ENCODE data around the gene MAP7D2.
"Not testable (repeated sequence)": the region's sequence is repeated elsewhere in the genome, so short reads cannot be mapped to it uniquely, and the experiment has no call there.

MAP7D2 gene

DNA sequence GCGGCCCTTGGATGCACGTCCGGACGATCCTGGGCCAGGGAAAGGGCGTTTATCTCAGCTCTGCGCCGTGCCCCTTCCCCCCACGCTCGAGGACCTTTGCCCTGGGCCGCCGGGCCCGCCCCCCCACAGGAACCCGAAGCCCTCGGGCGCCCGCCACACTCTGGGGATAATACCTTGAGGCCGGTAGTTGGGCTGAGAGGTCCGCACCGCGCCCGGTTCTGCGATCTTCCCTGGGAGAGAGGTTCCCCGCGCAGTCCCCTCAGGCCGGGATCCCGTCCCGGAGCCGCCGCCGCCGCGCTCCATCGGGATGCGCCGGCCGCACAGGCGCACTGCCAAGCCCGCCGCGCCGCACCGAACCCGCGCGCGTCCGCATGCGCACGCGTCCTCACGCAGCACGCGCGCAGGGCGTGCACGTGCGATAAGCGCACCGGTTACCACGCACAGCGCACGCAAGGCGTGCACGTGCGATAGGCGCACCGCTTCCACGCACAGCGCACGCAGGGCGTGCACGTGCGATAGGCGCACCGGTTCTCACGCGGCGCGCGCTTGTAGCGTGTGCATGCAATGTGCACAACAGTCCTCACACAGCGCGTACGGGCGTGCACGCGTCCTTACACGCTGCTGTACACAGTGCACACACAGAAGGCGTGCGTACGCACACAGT lies at the start of gene MAP7D2:
TSS of gene MAP7D2 (minus strand) at position 331 of the 664 bp plus-strand sequence. CDS start at position 303, 28 bp downstream.
- no peak for DNase-seq (ENCODE audit: low read depth)

DNA sequence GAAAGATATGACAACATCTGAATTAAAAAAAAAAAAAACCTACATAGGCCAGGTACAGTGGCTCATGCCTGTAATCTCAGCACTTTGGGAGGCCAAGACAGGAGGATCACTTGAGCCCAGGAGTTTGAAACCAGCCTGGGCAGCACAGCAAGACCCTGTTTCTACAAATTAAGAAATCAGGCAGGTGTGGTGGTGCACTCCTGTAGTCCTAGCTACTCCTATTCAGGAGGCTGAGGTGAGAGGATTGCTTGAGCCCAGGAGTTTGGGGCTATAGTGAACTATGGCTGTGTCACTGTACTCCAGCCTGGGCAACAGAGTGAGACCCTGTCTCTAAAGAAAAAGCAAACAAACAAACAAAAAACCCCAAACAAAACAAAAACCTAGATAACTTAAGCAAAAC lies 45.8 kb upstream of the MAP7D2 start:
- DNase-seq (ENCODE audit: low read depth), result not testable (repeated sequence)

DNA sequence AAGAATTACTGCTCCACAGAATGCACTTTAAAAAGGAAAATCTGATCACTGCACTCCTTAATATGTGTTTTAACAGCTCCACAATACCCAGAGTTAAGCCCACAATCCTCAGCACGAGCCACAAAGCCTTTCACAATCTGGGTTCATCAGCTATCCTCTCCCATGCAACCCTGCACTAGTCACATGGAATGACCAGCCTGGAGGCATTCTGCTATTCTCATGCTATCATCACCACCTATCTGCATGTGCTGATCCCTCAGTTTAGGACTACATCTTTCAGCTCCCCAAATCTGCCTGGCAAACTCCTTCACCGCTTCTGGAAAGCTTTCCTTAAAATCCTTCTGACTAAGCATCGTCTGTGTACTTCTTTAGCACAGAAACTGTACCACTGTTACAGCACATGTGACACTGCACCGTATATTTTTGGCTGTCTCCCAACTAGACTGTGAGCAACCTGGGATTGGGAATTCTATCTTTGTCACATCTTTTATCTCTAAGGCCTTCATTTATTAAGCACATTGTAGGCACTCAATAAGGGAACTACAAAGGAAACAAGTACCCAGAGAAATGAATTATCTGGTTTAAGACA lies 43.2 kb upstream of the MAP7D2 start:
- no peak for DNase-seq (ENCODE audit: low read depth)

DNA sequence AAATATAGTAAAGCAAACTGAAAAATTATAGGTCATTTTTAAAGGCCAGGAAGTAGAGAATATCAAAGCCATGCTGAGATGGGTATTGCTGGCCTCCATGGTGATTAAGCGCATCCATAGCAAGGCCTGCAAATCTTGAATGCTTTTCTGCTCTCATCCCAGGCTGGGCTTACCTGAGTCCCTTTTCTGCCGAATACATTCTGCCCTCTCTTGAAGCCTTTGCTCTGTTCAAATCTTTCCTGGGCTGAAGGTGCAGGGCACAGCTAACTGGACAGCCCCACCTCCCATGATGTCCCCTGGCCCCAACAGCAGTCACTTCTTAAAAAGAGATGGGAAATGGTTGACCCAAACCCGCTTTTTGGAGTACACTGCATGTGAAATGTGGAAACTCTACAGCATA lies 35.0 kb upstream of the MAP7D2 start:
- no peak for DNase-seq (ENCODE audit: low read depth)

DNA sequence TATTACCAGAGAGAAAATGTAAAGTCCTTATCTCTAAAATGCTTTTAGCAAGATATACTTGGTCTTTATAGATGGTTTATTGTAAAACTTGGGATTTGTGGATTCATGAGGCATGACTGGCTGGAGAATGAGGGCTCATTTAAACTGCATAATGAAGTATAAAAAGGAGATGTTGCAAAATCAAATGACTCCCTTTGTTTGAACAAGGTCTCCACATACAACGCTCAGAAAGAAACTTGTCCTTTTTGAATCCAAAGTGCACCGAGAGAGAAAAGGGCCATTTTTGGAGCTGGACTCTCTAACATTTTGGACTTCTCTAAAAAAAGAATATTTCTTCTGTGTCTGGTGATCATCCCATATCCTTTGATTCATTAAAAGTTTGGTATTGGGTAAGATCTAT lies 32.6 kb upstream of the MAP7D2 start:
- no peak for DNase-seq (ENCODE audit: low read depth)

DNA sequence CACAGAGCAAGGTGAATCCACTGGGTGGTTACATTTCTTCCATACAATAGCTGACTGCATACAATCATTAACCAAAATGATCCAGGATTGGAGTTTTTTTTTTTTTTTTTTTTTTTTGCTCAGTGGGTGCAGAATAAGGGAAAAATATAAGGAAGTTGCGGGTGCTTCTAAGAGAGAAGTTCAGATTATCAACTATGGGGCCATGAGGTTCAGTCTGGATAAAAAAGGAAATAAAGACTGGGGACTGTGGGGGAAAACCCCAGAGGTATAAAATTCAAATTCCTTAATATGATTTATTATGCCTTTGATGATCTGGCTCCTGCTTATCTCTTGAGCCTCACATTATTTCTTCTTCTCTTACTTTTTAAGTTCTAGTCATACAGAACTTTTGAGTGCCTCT lies 30.9 kb upstream of the MAP7D2 start:
- DNase-seq (ENCODE audit: low read depth), result no peak

DNA sequence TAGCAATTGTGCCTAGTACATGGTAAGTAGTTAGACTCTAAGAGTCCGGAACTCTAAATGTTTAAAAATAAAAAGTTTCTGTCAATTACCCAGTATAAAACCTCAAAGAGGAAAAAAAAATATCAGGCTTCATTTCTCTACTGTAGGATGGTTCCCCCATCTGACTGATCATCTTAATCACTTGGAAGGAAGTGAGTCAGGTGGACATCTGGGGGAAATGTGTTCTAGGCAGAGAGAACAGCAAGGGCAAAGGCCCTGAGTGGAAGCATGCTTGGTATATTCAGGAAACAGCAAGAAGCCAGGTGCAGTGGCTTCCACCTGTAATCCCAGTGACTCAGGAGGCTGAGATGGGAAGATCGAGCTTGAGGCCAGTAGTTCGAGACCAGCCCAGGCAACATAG lies 27.8 kb upstream of the MAP7D2 start:
- DNase-seq (ENCODE audit: low read depth), result no peak

DNA sequence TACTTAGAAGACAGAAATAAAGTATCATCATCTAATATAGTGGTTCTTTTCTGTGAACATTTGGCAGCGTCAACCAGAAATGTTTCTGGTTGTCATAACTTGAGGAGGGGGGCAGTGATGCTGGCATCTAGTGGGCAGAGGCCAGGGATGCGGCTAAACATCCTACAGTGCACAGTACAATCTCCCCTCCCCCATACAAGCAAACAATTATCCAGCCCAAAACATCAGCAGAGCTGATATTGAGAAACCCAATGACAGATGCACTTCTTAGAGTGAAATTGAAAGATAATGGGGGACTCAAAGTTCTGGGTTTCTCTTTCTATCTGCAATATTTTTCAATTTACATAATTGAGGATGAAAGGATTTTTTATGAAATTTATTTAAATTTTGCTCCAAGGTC lies 26.9 kb upstream of the MAP7D2 start:
- no peak for DNase-seq (ENCODE audit: low read depth)

DNA sequence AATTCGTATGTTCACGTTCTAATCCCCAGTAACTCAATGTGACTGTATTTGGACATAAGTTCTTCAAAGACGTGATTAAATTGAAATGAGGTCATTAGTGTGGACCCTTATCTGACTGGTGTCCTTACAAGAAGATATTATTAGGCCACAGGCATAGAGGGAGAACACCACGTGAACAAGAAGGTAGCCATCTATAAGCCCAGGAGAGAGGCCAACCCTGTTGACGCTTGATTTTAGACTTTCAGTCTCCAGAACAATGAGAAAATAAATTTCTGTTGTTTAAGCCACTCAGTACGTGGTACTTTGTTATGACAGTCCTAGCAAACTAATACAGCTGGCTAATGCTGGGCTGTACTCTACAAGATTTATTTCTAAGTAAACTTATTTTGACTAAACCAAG lies 26.4 kb upstream of the MAP7D2 start:
- no peak for DNase-seq (ENCODE audit: low read depth)

DNA sequence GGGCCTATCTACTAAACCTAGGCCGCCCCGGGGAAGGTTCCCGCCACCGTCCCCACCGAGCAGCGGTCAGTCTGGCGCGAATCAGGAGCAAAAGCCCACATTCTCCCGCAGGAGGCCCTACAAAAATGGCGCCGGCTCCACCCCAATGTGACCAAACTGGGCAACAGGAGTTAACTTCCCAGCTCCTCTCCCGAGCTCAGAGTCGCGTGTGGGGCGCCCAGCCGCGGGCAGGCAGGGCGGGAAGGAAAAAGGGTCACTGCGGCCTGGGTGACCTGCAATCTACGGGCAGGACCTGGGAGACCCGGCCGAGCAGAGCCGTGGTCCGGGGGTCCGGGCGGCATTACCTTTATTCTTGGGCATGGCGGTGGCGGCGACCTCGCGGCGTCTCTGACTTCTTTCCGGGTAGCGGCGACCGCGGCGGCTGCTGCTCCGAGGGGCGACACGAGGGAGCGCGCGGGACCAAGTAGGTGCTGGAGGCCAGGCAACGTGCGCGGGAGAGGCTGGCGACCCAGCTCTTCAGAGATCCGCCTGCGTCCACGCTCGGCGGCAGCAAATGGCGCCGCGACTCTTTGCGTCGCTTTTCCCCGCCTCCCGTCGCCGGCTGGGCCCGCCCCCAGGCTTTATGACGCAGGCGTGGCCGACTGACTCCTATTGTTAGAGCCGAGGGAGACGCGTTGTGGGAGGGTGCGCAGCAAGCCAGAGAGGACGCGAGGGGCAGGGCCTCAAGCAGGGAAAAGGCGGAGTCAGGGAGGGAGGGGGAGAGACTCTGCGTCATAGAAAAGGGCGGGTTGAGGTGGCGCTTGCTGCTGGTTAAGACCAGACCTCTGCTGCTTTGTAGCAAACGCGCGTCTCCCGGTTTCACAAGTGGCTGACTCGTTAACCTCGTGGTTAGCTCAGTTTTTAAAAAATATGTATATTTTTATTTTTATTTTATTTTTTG lies 24.8 kb upstream of the MAP7D2 start, which contains the start of gene EIF1AX:
TSS of gene EIF1AX (minus strand) at position 558 of the 940 bp plus-strand sequence. CDS start at position 360, 198 bp downstream.
- DNase-seq (ENCODE audit: low read depth), result peak; percentile 98

DNA sequence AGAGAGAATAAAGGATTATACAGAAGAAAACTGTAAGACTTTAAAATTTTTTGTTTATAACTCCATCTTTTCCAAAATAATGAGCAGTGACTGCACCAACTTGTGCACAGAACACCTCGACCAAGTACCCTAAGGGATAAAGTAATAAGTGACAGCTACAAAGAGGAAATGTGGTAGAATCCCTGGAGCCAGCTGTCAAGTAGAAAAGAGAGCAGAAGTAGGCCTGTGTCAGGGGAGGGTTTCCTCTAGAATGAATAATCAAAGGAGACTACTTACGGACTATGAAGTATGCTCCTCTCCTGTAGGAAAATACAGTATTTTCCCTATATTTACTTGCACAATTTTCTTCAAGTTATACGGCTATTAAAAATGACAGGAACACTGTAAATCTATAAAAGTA lies 23.7 kb upstream of the MAP7D2 start:
- DNase-seq (ENCODE audit: low read depth), result no peak

DNA sequence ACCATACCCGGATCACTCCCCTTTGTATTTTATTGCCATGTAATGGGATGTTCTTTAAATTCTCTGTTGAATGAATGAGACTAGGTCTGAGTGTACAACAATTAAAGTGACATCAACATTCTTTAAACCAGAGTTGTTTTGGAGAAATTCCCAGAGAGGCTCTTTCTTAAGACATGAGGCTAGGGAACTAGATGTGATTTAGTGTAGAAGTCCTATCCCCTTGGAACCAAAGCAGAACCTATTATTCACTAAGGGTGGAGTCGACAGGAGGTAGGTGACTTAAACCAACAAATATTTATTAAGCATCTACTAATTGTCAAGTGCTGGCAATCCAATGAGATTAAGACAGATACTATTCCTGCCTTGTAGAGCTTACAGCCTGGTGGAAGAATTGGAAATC lies 23.3 kb upstream of the MAP7D2 start:
- DNase-seq (ENCODE audit: low read depth), result no peak

DNA sequence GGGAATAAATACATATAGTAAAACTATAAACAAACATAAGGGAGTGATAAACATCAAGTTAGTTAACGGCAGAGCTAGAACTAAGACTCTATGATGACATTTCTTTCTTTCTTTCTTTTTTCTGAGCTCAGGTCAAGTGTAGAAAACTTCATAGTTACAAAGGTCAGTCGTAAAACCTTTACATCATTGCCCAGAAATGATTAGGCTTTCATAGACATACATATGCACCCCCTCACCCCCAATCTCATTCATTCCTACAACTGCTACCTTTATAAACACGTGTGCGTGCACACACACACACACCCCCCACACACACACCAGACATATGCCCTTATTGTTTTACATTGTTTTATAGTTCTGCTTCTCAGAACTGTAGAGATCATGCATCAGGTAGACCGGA lies 19.2 kb upstream of the MAP7D2 start:
- DNase-seq (ENCODE audit: low read depth), result no peak

DNA sequence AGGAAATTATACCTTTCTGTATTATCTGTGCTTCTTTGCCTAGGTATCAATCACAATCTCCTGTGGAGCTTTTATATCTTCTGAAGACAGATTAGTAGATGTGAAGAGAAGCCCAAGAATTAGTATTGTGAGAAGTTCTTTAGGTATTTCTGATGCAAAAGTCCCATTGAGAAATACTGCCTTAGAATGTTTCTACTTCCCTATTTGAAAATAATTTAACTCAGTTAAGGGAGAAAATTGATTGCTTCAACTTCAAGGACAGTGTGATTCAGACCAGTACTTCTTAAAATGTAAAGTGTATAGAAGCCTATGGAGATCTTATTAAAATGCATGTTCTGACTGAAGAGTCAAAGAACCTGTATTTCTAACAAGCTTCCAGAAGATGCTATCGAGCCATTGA lies 16.0 kb upstream of the MAP7D2 start:
- DNase-seq (ENCODE audit: low read depth), result no peak

DNA sequence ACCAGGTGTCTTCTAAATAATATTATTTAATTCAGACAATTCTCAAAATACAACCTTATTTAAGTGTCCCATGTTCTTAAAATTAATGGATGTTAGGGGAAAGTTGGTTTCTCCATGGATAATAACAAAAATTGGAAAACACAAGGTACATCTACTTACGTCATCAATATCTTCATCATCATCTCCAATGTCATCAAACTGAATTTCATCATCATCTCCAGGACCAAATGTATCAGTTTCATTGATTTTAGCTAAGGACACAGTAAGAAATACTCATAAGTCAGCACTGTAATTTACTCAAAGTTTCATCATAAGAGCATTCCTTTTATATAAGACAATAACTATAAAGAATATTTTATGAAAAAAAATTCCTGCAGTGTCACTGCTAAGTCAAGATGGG lies 13.7 kb upstream of the MAP7D2 start:
- no peak for DNase-seq (ENCODE audit: low read depth)

DNA sequence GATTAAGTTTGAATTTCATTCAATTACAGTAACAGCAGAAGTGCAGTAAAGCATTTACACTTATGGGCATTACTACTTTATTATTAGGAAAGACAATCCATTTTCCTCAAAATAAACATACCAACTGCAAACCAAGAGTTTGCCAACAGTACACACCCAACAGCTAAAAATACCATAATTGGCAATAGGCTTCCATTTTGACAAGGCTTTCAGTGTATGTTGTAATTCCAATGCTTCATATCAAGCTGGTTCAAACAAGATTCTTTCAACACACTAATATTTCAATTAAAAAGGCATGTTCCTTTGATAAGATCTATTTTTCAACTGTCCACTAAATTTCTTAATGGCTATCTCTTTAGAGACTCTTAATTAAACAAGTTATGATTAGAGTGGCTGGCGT lies 12.8 kb upstream of the MAP7D2 start:
- no peak for DNase-seq (ENCODE audit: low read depth)

DNA sequence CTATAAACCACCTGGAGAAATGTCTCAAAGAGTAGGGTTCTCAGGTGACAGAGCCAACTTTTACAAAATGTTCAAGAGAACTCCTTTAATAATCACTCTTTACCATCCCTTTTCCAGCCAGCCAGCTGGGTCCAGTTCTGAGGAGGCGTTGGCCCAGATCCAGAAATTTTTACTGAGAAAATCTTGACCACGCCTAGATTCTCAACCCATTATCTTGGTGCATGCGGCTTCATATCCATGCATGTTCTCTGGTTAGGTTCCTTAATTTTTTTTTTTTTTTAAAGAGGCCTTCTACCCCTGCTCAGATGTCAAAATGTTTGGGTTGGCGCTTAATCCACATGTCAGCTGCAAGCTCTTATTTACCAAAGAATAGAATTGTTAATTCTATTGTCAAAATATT lies 12.0 kb upstream of the MAP7D2 start:
- no peak for DNase-seq (ENCODE audit: low read depth)

DNA sequence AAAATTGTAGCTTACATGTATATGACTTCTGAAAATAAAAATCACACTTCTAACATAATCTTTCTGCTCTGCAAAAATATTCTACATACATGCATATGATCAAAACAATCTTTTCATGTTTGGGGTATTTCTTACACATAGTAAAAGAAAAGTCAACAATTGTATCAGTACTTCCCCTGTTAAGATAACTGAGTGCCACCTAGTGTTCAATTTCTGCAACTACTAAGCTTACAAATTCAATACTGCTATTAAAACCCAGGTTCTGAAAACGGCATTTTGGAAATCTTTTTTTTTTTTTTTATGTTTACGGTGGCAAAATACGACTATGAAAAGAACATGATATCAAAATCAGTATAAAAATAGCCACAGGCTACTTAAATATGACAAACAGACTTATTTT lies 10.7 kb upstream of the MAP7D2 start:
- DNase-seq (ENCODE audit: low read depth), result not testable (repeated sequence)

DNA sequence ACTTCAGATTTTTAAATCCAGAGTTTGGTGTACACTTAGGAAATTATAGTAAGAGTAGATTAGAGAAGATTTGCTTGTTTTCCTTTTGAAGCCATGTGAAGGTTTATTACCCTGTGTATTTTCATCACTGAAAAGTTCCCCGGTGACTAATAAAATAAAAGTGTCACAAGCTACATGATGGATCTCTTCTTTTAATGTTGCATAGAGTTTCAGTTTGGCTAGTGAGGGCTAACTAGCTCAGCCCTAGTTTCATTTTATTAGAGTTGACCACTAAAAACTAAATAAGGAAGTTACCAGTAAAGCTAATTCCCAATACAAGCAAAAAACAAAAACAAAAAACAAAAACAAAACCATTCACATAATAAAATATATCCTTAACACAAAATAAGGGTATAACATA lies 10.1 kb upstream of the MAP7D2 start:
- DNase-seq (ENCODE audit: low read depth), result not testable (repeated sequence)

DNA sequence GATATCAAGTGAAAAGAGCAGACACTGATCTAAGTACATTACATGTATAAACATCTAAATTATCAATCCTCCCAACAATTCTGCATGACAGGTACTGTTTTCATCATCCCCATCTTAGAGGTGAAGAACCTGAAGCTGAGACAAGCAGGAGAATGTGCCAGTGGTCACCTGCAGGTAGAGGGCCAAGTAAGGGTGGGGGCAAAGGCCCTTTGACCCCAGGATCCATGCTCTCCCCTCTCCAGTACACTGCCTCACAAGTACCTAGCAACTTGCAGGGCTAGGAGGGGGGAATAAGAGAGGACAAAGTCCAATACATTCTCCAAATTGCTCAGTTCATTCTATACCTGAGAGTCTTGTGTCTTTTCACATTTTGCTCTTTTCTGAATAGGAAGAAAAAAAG lies 8.3 kb upstream of the MAP7D2 start:
- no peak for DNase-seq (ENCODE audit: low read depth)

DNA sequence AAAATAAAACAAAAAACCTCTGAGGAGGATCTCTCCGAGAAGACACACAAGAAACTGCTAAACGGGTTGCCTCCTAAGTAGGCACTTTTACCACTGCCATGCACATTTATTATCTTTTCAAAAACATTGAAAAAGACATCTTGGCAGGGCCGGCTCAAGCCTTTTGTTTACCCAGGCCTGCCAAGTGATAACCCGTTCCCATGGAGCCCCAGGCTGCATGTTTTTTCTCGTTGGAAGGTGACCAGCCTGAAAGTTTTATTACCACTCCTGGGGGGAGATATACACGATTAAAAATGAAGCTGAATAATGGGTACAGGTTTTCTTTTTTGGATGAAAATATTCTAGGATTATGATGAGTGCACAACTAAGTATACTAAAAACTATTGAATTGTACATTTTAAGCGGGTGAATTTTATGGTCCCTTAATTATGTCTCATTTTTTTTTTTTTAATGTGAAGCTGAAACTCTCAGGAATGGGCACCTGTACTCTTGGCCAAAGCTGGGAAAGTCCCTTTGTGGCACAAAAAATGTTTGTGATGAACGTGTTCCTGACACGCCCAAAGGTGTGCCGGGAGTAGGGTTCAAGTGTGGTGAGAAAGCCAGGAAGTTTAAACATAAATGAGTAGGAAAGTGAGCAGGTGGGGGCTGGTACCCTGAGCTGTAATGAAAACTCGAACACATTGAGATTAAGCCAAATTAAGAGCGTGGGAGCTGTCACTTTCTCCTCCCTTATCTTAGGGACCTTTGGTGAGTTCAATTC lies 1.5 kb upstream of the MAP7D2 start:
- DNase-seq (ENCODE audit: low read depth), result no peak

DNA sequence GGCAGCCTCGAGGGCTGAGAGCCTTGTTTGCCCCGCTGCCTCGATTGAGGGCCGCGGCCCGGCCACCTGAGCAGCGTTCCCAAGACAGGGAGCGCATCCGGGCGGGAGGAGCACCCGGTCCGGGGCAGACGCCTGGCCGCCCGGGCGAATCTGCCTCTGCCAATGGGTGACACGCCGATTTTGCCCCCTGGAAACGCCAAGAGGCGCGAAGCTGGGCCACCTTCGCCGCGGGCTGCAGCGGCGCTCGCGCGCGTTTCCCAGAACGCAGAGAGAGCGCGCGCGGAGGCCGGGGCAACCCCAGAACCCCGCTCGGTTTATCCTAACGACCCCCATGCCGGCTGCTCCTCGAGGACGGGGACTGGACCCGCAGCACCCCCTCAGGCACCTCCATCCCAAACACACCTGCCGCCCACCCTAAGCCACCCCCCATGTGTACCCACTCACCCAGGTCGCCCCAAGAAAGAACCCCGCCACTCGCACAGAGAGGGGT lies 575 bp downstream of the MAP7D2 start:
- DNase-seq (ENCODE audit: low read depth), result no peak

All from activated T-helper 9 cell treated with anti-CD3 and anti-CD28 coated beads, Interleukin-2, amount 50 U/mL, for 16 hours (primary cell).